Measurements from ENCODE around the gene HIP1R.

DNA sequence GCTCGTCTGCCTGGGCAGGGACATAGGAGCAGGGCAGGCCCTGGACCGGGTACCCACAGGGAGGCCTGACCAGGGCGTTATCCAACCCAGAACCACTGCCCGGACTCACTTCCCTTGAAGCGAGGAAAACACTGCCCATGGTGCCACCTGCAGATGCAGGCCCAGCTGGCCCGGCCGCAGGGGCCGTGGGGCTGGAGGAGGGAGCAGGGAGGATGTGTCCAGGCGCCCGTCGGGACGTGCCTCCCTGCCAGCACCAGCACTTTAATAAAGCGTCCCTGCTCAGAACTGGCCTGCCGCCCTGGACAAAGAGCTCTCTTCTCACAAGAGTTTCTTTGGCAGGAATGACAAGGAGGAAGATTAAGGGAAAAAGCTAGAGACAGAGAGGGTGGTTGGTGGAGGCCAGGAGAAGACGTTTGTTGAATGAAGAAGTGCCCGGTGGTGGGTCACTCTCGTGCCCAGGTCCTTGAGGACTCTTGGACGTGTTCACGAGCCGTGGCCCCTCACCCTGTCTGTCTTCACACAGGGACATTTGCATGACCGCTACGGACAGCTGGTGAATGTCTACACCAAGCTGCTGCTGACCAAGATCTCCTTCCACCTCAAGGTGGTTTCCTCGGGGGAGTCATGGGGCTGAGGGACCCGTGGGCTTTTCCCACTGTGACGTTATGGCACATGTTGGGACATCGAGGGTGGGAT is 14.2 kb downstream of the HIP1R start:
- TF ChIP-seq POLR2A (IDR thresholded peaks at IDR 0.05): no peak
- TF ChIP-seq, protein P1, sequence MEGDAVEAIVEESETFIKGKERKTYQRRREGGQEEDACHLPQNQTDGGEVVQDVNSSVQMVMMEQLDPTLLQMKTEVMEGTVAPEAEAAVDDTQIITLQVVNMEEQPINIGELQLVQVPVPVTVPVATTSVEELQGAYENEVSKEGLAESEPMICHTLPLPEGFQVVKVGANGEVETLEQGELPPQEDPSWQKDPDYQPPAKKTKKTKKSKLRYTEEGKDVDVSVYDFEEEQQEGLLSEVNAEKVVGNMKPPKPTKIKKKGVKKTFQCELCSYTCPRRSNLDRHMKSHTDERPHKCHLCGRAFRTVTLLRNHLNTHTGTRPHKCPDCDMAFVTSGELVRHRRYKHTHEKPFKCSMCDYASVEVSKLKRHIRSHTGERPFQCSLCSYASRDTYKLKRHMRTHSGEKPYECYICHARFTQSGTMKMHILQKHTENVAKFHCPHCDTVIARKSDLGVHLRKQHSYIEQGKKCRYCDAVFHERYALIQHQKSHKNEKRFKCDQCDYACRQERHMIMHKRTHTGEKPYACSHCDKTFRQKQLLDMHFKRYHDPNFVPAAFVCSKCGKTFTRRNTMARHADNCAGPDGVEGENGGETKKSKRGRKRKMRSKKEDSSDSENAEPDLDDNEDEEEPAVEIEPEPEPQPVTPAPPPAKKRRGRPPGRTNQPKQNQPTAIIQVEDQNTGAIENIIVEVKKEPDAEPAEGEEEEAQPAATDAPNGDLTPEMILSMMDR (IDR thresholded peaks at IDR 0.05): no peak

All from Peyer's patch (tissue), 4 donors.